SK-N-SH treated with all-trans-retinoic acid at 6 μM for 48 hours (cell line): Measurements from ENCODE around the gene GIMAP1.

ENCODE experiments used
- ATAC-seq: fragments of 200-7000 bp; cut with Tn5 transposase; 3 replicates; pipeline ENCODE4 v1.9.1; 2020; ENCODE audit warnings: mild to moderate bottlenecking, moderate library complexity
- ARNTL ChIP-seq: fragments of 450-650 bp; formaldehyde crosslinking; IDR thresholded peaks from 2 replicates; pipeline ENCODE4 v1.5.0; 2020; ENCODE audit warnings: low read depth, mild to moderate bottlenecking, moderate library complexity, borderline replicate concordance
- BACH2 ChIP-seq: fragments of 250-450 bp; sonication (Bioruptor Pico); IDR thresholded peaks from 2 replicates; pipeline ENCODE4 v1.9.0; 2021; ENCODE audit warnings: mild to moderate bottlenecking, borderline replicate concordance
- CSDC2 ChIP-seq: fragments of 250-450 bp; sonication (Bioruptor Pico); IDR thresholded peaks from 2 replicates; pipeline ENCODE4 v1.5.0; 2020; ENCODE audit warnings: mild to moderate bottlenecking, moderate library complexity
- CSRNP3 ChIP-seq: fragments of 250-450 bp; sonication (Bioruptor Pico); IDR thresholded peaks from 2 replicates; pipeline ENCODE4 v1.5.1; 2021; ENCODE audit warnings: mild to moderate bottlenecking, moderate library complexity
- ESRRG ChIP-seq: fragments of 250-450 bp; sonication (Bioruptor Pico); IDR thresholded peaks from 2 replicates; pipeline ENCODE4 v1.6.1; 2021; ENCODE audit warnings: mild to moderate bottlenecking
- GLIS3 ChIP-seq: fragments of 250-450 bp; sonication (Bioruptor Pico); IDR thresholded peaks from 2 replicates; pipeline ENCODE4 v1.5.0; 2020; ENCODE audit warnings: mild to moderate bottlenecking, moderate library complexity
- ISL1 ChIP-seq: fragments of 250-450 bp; sonication (Bioruptor Pico); IDR thresholded peaks from 2 replicates; pipeline ENCODE4 v2.1.2; 2022; ENCODE audit warnings: mild to moderate bottlenecking, moderate library complexity
- OSR1 ChIP-seq: fragments of 250-450 bp; sonication (Bioruptor Pico); IDR thresholded peaks from 2 replicates; pipeline ENCODE4 v1.8.0; 2022; ENCODE audit warnings: moderate library complexity, mild to moderate bottlenecking, inconsistent platforms
- PATZ1 ChIP-seq: fragments of 250-450 bp; sonication (Bioruptor Pico); IDR thresholded peaks from 2 replicates; pipeline ENCODE4 v1.8.0; 2020; ENCODE audit warnings: mild to moderate bottlenecking, moderate library complexity, borderline replicate concordance
- POU6F1 ChIP-seq: fragments of 250-450 bp; sonication (Bioruptor Pico); IDR thresholded peaks from 2 replicates; pipeline ENCODE4 v1.8.0; 2021; ENCODE audit warnings: low read depth, mild to moderate bottlenecking, moderate library complexity, borderline replicate concordance
- PPARA ChIP-seq: fragments of 250-450 bp; sonication (Bioruptor Pico); IDR thresholded peaks from 2 replicates; pipeline ENCODE4 v1.5.0; 2020; ENCODE audit warnings: mild to moderate bottlenecking, borderline replicate concordance
- RARB ChIP-seq: fragments of 250-450 bp; sonication (Bioruptor Pico); IDR thresholded peaks from 2 replicates; pipeline ENCODE4 v1.8.0; 2021; ENCODE audit warnings: mild to moderate bottlenecking, moderate library complexity
- TCF4 ChIP-seq: fragments of 250-450 bp; sonication (Bioruptor Pico); IDR thresholded peaks from 2 replicates; pipeline ENCODE4 v1.8.0; 2021; ENCODE audit warnings: mild to moderate bottlenecking, moderate library complexity, borderline replicate concordance
- TOX ChIP-seq: fragments of 250-450 bp; sonication (Bioruptor Pico); IDR thresholded peaks from 2 replicates; pipeline ENCODE4 v1.8.0; 2021; ENCODE audit warnings: mild to moderate bottlenecking, moderate library complexity, borderline replicate concordance
- TSHZ2 ChIP-seq: fragments of 250-450 bp; sonication (Bioruptor Pico); IDR thresholded peaks from 2 replicates; pipeline ENCODE4 v1.5.0; 2020; ENCODE audit warnings: mild to moderate bottlenecking, moderate library complexity
- ZC3H10 ChIP-seq: fragments of 250-450 bp; sonication (Bioruptor Pico); IDR thresholded peaks from 2 replicates; pipeline ENCODE4 v1.5.1; 2021; ENCODE audit warnings: mild to moderate bottlenecking, moderate library complexity
- ZFP3 ChIP-seq: fragments of 250-450 bp; sonication (Bioruptor Pico); IDR thresholded peaks from 2 replicates; pipeline ENCODE4 v1.5.0; 2020; ENCODE audit warnings: mild to moderate bottlenecking, moderate library complexity
- ZFP30 ChIP-seq: fragments of 450-650 bp; formaldehyde crosslinking; IDR thresholded peaks from 2 replicates; pipeline ENCODE4 v1.5.0; 2022; ENCODE audit warnings: mild to moderate bottlenecking, moderate library complexity
- ZNF70 ChIP-seq: fragments of 450-650 bp; formaldehyde crosslinking; IDR thresholded peaks from 2 replicates; pipeline ENCODE4 v1.5.0; 2020; ENCODE audit warnings: mild to moderate bottlenecking, moderate library complexity

GIMAP1 gene

GRCh38 chr7:150753239-150753638 lies 36.8 kb downstream of the GIMAP1 start:
- ATAC-seq: no peak
- TF ChIP-seq ISL1 (no peak), ARNTL (CRISPR knock-in tag) (no peak), CSRNP3 (CRISPR knock-in tag) (no peak), RARB (no peak), ZFP3 (CRISPR knock-in tag) (no peak), POU6F1 (CRISPR knock-in tag) (no peak), ZFP30 (CRISPR knock-in tag) (no peak)

- peak; percentile 84 for ATAC-seq
- no peak for TF ChIP-seq CSRNP3 (CRISPR knock-in tag)
- TF ChIP-seq ESRRG (CRISPR knock-in tag): no peak
- no peak for TF ChIP-seq ZFP30 (CRISPR knock-in tag)
- no peak for TF ChIP-seq GLIS3 (CRISPR knock-in tag)
- TF ChIP-seq ZNF70: no peak
- no peak for TF ChIP-seq ISL1
- no peak for TF ChIP-seq TOX (CRISPR knock-in tag)
- no peak for TF ChIP-seq PATZ1
- no peak for TF ChIP-seq ZC3H10 (CRISPR knock-in tag)
- TF ChIP-seq TCF4 (CRISPR knock-in tag): no peak
Measured at GRCh38 chr7:150753826-150754603, 37.6 kb downstream of the GIMAP1 start.

GRCh38 chr7:150754951-150755350 lies 38.5 kb downstream of the GIMAP1 start:
- no peak for ATAC-seq
- TF ChIP-seq OSR1: no peak
- no peak for TF ChIP-seq TOX (CRISPR knock-in tag)
- TF ChIP-seq CSDC2 (CRISPR knock-in tag): no peak
- TF ChIP-seq RARB: no peak
- no peak for TF ChIP-seq BACH2 (CRISPR knock-in tag)
- no peak for TF ChIP-seq TSHZ2
- no peak for TF ChIP-seq PATZ1
- TF ChIP-seq ISL1: no peak
- no peak for TF ChIP-seq PPARA (CRISPR knock-in tag)
- TF ChIP-seq TCF4 (CRISPR knock-in tag): no peak
- TF ChIP-seq GLIS3 (CRISPR knock-in tag): no peak
